GM11168 (cell line): Measurements from ENCODE around the gene COL4A2.

Experiments
- in situ Hi-C: fragments of 300-500 bp; cut with MboI; formaldehyde crosslinking; loops from one replicate; pipeline ENCODE4 v1.12.0; 2022; ENCODE audit warnings: low sequenced_read_pairs; ENCODE audit not compliant: unreplicated experiment

Gene COL4A2

GRCh38 chr13:110350049-110350448 is 43.0 kb downstream of the COL4A2 start:
- in situ Hi-C loops: no loop called here

- in situ Hi-C loops: no loop called here
Measured at GRCh38 chr13:110350509-110350908, 43.4 kb downstream of the COL4A2 start.

DNA sequence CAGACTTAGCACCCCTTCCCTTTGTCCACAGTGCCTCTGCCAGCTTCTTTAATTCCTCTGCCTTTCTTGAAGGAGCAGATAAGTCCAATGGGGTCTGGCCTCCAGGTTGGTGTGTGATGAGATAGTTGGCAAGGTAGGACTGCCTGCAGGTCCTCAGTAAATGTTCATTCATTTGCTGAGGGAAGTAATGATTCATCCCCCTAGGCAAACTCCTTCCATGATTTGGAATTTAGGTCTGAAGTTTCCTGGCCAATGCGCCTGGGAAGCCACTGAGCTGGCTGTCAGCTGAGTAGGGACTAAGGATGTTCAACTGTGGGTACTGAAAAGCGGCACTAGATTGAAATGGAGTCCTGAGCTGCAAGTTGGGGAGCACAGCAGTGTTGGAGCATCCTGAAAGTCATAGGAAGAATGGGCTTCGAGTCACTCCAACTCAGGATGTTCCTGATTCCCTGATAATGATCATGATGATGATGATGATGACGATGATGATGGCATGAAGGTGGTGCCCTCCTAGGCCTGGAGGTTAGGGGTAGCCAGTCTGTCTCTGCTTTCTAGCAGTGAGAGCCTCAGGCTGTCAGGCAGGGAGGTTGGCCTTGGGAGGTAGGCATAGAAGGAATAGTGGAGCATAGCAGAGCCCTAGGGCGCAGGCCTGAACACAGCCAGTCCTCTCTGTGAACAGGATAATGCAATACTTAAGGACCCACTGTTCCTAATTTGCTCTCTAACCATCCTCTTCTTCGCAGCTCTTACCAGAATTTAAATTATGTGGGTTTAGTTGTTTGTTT is 44.7 kb downstream of the COL4A2 start:
- in situ Hi-C loops: no loop called here

DNA sequence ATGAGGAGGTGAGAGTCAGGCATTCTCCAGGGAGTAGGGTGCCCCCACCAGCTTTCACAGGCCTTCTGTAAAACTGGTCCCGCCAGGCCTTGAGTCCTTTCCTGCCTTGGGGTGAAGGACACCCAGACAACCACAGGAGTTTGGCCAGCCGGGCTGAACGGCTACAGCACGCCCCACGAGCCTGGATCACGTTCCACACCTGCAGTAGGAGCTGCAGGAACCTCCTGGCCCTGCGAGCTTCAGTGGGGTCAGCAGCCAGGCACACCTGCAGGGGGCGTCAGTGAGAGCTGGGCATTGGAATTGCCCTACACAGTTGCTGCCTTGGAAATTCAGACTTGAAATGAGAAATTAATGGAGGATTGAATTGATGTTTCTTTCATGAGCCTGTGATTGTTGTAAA is 45.7 kb downstream of the COL4A2 start:
- in situ Hi-C loops: no loop called here

DNA sequence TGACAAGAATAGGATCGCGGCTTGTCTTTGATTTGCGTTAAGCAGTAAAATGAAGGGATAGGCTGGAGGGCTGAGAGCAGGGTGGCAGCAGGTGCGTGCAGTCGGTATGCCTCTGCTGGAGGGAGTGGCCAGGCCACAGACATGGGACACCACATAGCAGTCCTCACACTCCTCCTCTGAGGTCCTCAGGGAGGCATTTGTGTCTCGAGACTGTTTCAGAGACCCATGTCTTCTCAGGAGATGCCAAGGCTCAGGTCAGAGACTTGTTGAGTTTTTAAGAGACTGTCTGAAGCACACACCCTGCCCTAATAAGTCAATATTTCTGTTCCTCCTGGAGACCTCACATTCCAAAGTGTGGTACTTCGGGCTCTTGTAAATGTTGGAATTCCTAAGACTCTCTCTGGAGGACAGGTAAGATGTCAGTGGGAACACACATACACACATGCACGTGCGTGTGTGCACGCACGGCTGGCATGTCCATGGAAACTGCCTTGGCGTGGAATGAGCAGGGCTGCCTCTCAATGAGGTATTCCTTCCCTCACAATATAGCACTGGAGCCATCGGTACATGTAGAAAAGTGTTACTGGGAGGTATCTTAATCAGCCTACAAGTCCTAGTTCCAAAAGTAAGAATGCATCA is 46.4 kb downstream of the COL4A2 start:
- in situ Hi-C loops: no loop called here

- in situ Hi-C loops: no loop called here
Measured at GRCh38 chr13:110354123-110354627, 47.1 kb downstream of the COL4A2 start.

DNA sequence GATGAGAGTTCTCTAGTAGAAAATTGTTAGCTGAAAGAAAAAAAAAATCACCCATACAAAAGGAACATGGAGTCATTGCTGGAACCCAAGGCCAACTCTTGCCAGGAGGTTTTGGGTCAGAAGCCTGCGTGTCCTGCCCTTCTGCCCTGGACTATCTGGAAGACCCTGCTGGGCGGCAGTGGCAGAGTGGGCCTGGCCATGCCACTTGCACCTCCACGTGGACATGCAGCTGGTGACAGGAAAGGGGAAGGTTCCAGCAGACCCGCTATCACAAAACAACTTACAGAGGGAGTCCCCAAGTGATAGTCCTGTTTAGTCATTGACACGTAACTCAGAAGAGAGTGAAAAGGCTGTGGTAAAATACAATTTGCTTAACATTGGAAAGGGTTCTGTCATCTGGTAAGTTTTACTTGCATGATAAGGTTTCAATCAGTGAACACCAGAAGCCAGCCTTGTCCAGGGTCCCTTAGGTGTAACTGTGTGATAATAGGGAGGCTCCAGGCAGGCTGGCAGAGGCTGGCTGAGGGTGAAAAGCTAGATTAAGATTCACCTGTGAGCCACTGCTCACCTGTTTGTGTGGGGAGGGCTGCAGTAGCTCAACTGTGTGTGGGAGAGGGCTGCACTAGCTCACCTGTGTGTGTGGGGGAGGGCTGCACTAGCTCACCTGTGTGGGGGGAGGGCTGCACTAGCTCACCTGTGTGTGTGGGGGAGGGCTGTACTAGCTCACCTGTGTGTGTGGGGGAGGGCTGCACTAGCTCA is 47.8 kb downstream of the COL4A2 start:
- in situ Hi-C loops: no loop called here

- in situ Hi-C loops: no loop called here
Measured at GRCh38 chr13:110356362-110356761, 49.3 kb downstream of the COL4A2 start.

GRCh38 chr13:110358381-110358780 is 51.3 kb downstream of the COL4A2 start:
- in situ Hi-C loops: no loop called here

DNA sequence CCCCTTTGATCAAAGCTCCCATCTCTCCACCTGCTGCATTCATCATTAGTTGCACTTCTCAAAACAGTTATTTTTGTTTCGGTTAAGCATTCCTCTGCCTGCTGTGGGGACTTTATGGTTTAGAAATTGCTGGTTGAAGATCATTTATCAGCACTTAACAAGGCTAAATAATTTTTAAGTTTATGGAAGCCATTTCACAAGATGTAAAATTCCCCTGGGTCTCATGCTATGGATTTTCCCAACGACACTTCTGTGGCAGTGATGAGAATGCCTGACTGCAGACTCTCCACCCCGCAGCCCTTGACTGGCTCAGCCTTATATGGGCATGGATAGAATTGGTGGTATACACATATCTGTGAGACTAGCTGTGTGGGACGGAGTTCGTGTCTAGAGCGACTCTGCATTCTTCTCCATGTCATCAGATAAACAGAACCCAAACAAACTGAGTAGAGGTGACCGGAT is 52.8 kb downstream of the COL4A2 start:
- in situ Hi-C loops: no loop called here

GRCh38 chr13:110360598-110360997 is 53.5 kb downstream of the COL4A2 start:
- in situ Hi-C loops: no loop called here

- in situ Hi-C loops: no loop called here
Measured at GRCh38 chr13:110361365-110361911, 54.4 kb downstream of the COL4A2 start.

- in situ Hi-C loops: no loop called here
Measured at GRCh38 chr13:110363010-110363409, 55.9 kb downstream of the COL4A2 start.

GRCh38 chr13:110364081-110364480 is 57.0 kb downstream of the COL4A2 start:
- in situ Hi-C loops: no loop called here

- in situ Hi-C loops: no loop called here
Measured at GRCh38 chr13:110365876-110366275, 58.8 kb downstream of the COL4A2 start.

GRCh38 chr13:110366733-110367132 is 59.6 kb downstream of the COL4A2 start:
- in situ Hi-C loops: no loop called here

- in situ Hi-C loops: no loop called here
Measured at GRCh38 chr13:110367620-110368019, 60.5 kb downstream of the COL4A2 start.

GRCh38 chr13:110368408-110368807 is 61.3 kb downstream of the COL4A2 start:
- in situ Hi-C loops: no loop called here

GRCh38 chr13:110369400-110369799 is 62.3 kb downstream of the COL4A2 start:
- in situ Hi-C loops: no loop called here
